Superior temporal gyrus (tissue), 1 donor: ENCODE data around the gene VMAC.

Source experiments
- DNase-seq: peaks from one replicate; pipeline ENCODE4 v3.0.0-alpha.2; 2016; ENCODE audit errors: extremely low spot score

VMAC gene

GRCh38 chr19:5931251-5931650 is 26.6 kb downstream of the VMAC start:
- DNase-seq: no peak

DNA sequence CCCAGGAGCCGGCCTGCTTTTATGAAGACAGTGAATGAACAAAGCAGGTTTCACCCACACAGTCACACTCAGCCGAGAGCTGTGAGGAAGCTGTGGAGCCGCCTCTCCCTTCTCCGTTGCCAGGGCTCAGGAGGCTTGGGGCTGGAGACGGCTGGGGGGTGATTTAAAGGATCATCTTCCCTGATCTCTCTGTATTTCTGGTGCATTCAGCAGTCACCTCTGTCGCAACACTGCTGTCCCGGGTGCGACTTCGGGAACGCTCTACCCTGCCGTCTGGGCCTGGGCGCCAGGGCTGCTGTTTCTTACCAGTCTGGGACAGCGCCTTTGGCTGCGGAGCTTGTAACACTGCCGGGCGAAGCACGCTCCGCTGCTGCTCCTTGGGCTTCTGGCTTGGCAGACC is 27.5 kb downstream of the VMAC start:
- peak; percentile 49 for DNase-seq

DNA sequence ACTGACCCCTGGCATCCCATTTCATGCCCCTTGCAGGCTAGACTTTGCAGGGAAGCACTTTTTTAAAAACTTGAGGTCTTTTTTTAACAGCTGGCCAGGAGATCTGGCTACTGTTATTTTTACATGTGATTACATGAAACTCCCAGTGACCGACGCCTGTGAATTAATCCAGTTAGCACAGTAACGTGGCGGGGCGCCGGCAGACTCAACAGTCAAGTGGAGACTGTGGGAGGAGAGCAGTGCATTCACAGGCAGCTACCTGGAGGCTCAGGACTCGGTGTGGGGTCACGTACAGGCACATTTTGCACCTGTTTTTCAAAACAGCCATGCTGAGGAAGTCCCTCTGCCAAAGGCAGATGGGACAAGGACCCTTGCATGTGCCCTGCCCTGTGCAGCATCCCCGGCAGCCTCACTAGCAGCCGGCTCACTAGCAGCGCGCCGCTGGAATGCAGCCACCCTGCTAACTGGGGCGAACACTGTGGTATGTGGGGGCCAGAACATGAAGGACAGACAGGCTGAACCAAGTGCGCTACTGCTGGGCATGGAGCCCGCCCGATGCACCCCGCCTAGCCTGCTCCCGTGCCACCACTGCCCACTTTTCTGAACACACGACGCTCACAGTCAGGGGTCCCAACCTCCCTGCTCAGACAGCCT is 28.1 kb downstream of the VMAC start:
- no peak for DNase-seq

DNA sequence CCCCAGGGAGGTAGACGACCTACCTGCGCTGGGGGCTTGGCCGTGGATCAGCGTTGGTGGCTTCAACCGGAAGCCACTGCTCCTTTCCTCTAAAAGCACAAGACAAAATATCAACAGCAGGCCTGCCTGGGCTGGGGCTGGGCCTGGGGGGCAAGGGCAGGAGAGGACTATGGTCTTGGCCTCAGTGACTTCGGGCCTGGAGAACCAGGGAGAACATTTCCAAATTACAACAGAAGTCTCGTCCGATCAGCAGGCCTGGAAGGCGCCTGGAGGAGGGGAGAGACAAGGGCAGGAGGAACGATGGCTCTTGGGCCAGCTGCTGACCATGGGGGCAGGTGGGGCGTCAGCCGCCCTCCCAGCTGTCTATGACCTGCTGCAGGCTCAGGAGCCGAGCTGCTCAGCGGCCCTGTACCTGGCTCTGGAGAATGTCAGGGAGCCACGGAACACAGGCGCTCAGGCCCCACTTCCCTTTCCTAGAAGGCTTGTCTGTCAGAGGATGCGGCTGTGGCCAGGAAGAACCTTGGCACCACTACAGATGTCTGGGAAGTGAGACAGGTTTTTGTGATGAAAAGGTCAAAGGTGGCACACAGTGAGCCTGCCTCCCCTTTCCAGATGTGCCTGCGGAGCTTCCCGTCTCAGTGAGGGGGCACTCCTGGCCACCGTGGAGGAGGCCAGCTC is 28.9 kb downstream of the VMAC start:
- DNase-seq: no peak

DNA sequence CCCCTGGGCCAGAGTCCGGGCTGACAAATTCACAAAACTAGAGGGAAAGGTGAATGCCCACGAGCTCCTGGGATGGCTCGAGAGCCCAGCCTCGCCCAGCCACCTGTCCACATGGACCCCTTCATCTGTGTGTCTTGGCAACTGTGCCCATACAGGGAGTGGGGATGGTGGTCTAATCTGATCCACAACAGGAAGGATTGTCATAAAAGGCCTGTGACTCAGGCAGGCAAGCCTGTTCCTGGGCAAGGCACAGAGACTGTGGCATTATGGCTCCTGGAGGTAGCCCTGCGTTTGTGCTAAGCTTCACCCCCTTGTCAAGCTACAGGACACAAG is 29.4 kb downstream of the VMAC start:
- DNase-seq: no peak

DNA sequence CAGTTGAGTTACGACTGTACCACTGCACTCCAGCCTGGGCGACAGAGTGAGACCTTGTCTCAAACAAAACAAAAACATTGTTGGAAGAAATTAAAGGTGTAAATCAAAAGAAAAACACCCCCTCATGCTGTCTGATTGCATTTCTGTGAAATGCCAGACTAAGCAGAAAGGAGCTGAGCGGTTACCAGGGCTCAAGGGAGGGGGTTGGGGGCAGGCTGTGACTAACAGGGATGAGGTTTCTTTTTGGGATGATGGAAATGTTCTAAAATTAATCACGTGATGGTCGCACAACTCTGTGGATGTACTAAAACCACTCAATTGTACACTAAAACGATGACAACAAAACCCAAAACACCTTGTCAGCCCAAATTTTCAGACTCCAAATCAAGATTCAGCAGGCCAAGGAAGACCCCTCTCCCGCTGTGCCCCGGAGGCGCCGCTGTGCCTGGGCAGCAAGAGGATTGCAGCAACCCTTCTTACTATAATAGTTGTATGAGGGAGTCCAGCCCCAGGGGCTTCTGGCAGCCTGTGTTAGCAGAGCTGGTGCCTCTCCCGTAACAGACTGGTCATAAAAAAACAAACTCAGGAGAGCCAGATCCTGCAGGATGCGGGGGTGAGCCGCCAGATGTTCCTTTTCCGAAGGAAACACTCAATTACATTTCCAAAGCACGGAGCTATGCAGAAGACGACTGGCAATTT is 30.3 kb downstream of the VMAC start:
- no peak for DNase-seq

GRCh38 chr19:5935473-5936291 is 31.0 kb downstream of the VMAC start:
- DNase-seq: no peak

DNA sequence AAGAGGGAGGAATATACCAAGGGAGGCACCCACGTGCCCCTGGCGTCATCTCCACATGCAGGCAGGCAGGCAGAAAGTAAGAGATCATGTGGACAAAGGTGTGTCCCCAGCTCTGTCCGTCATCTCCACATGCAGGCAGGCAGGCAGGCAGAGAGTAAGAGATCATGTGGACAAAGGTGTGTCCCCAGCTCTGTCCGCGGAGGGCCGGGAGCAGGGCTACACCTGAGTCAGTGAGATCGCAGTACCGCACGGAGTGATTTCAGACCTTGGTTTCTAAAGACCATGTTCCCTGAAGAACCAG is 31.6 kb downstream of the VMAC start:
- no peak for DNase-seq

DNA sequence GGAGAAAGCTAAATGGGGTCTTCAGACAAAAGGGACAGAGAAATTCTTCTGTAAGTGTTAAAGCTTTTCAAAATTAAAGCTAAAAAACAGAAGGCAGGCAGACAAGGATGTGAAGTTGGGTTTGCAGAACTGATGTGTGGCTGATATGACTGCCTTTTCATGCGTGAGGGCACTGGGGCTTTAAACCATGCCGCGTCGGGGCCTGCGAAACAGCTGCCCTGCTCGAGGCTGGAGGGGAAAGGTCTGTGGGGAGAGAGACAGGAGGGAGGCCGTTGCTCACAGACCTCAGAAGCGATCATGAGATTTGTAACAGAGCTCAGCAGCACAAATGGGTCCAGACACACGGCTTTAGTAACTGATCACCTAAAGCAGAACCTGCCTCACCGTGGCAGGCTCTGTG is 32.9 kb downstream of the VMAC start:
- no peak for DNase-seq

DNA sequence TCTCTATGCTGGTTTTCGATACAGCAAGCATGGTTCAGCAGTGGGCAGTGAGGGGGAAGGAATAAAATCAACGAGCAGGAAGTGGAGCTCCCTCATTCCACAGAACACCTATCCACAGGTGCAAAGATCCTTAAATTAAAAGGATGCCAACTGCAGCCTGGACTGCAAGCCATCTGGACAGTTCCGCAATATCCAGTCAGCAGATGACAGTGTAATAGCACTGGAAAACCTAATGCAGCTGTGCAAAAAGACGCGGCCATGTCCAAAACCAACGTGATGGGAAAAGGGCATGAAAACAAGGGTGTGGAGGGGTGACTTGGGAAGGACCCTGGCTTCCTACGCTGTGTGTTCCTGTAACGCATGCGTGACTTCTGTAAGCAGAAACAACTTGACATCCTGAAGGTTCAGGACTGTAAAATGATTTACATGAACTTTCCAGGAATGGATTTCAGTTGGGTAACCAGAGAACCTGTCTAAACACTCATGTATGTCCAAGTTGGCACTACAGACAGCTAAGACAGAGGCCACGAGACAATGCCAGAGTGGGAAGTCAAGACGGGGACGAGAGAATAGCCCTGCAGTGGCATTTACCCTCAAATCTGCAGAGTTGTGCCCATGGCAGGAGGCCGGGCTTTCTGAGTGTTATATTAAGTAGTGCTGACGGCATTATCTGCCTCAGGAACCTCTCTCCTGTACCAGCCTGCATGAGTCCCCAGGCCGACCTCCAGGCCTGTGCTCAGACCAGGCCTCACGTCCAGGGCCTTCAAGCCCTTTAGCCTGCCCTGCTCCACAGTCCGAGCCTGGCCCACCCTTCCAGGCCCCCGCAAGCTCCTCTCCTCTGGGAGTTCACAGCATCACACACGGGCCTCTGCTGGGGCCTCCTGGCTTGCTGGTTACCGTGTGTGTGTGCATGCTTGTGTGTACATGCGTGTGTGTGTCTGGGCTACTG is 35.9 kb downstream of the VMAC start:
- no peak for DNase-seq

GRCh38 chr19:5941673-5942072 is 37.0 kb downstream of the VMAC start:
- DNase-seq: no peak

GRCh38 chr19:5943045-5943444 is 38.4 kb downstream of the VMAC start:
- DNase-seq: no peak

GRCh38 chr19:5943623-5944022 is 39.0 kb downstream of the VMAC start:
- DNase-seq: no peak

- DNase-seq: peak; percentile 73
Measured at GRCh38 chr19:5947435-5947834, 42.8 kb downstream of the VMAC start.

- no peak for DNase-seq
Measured at GRCh38 chr19:5948752-5949564, 44.3 kb downstream of the VMAC start.

- DNase-seq: no peak
Measured at GRCh38 chr19:5949792-5950305, 45.2 kb downstream of the VMAC start.

GRCh38 chr19:5950741-5951140 is 46.1 kb downstream of the VMAC start:
- DNase-seq: no peak

DNA sequence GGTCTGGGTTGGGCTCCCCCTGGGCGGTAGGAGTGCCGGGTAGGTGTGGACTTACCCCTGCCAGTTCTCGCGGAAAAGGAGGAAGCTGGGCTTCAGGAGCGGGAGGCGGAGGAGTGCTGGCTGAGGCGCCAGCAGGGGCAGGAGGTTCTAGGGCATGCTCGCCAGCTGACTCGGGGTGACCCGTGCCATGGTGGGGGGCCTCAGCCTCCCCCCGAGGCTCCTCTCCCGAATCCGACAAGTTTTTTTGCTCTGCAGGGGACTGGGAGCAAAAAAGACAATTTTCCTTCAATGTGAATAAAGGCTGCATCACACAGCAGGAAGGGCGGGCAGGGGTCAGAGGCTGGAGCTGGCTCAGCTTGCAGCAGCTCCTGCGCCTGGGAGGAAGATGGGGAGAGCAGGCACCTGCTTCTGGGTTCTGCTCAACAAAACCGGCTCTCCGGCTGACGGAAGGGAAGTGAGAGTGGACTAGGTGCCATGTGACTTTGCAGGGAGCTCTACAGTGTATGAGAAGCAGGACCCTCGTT is 46.7 kb downstream of the VMAC start:
- DNase-seq: no peak

GRCh38 chr19:5952193-5953029 is 47.7 kb downstream of the VMAC start:
- no peak for DNase-seq
